Large intestine (tissue), 3 donors: ENCODE results near the gene CCDC85C. TPM values are rescaled to one million over a fixed set of nuclear protein-coding genes. Genes with fewer than 3 reads are reported as not detected.

Experiments
- DNase-seq, 2 donors: peaks; one replicate each; pipeline versions ENCODE4 v3.0.0 to v3.0.0-alpha.2; 2013
- H3K27ac ChIP-seq: one replicate; pipeline ENCODE4 v1.5.1; 2013; ENCODE audit warnings: low read length
- H3K27me3 ChIP-seq: 2 replicates; pipeline ENCODE4 v1.6.1; 2013; ENCODE audit warnings: low read length; ENCODE audit not compliant: control insufficient read depth, insufficient read depth
- H3K36me3 ChIP-seq: 2 replicates; pipeline ENCODE4 v1.6.1; 2013; ENCODE audit warnings: low read length; ENCODE audit not compliant: control insufficient read depth, insufficient read depth
- H3K4me1 ChIP-seq: one replicate; pipeline ENCODE4 v1.6.1; 2013; ENCODE audit warnings: low read length; ENCODE audit not compliant: control insufficient read depth, insufficient read depth
- H3K4me3 ChIP-seq: one replicate; pipeline ENCODE4 v1.5.1; 2013; ENCODE audit warnings: low read length
- H3K9me3 ChIP-seq: one replicate; pipeline ENCODE4 v1.6.1; 2013; ENCODE audit warnings: mild to moderate bottlenecking, low read depth, low read length, moderate library complexity; ENCODE audit not compliant: control insufficient read depth
- WGBS: methylation state at CpG from one replicate; pipeline ENCODE4 v1.1.5; 2013; ENCODE audit warnings: low lambda C conversion rate; ENCODE audit not compliant: insufficient coverage; 5-methylcytosine and 5-hydroxymethylcytosine counted together
- polyA plus RNA-seq: library from polyadenylated mRNA; unstranded; fragments of 120-200 nt; gene quantifications from one replicate; pipeline ENCODE4 v1.2.1, GENCODE V29; 2013

CCDC85C gene
- polyA plus RNA-seq, 1 donor = 28.5 TPM

GRCh38 chr14:99530407-99531155, 73.4 kb downstream of the CCDC85C start:
- no peak overlapping the region for H3K27ac ChIP-seq
- H3K4me1 ChIP-seq = peaks cover under 1% of the 10 kb centered on the region

GRCh38 chr14:99529899-99530298, 74.1 kb downstream of the CCDC85C start:
- H3K27ac ChIP-seq = no peak overlapping the region

More at GRCh38 chr14:99530407-99531155, 73.4 kb downstream of the CCDC85C start:
- peaks cover 10% of the 10 kb centered on the region for H3K36me3 ChIP-seq
- no peaks in the 10 kb centered on the region for H3K27me3 ChIP-seq
- no CpG with 5 or more reads among the region's 19 CpGs for WGBS
- no peaks in the 10 kb centered on the region for H3K9me3 ChIP-seq
- DNase-seq = no peak
- H3K4me3 ChIP-seq = no peak overlapping the region

GRCh38 chr14:99527427-99528076, 76.5 kb downstream of the CCDC85C start:
- peaks cover 5% of the 10 kb centered on the region for H3K36me3 ChIP-seq
- no peaks in the 10 kb centered on the region for H3K27me3 ChIP-seq
- no CpG with 5 or more reads among the region's 19 CpGs for WGBS
- no peak overlapping the region for H3K27ac ChIP-seq
- peaks cover 27% of the 10 kb centered on the region for H3K4me1 ChIP-seq
- H3K9me3 ChIP-seq = no peaks in the 10 kb centered on the region
- DNase-seq = no peak
- H3K4me3 ChIP-seq = no peak overlapping the region

More at GRCh38 chr14:99529899-99530298, 74.1 kb downstream of the CCDC85C start:
- WGBS = no CpG with 5 or more reads among the region's 4 CpGs
- H3K27me3 ChIP-seq = no peaks in the 10 kb centered on the region
- no peaks in the 10 kb centered on the region for H3K9me3 ChIP-seq
- H3K36me3 ChIP-seq = peaks cover 7% of the 10 kb centered on the region
- no peak overlapping the region for H3K4me3 ChIP-seq
- no peak for DNase-seq
- H3K4me1 ChIP-seq = peaks cover 7% of the 10 kb centered on the region

GRCh38 chr14:99527026-99527425, 77.0 kb downstream of the CCDC85C start:
- no peaks in the 10 kb centered on the region for H3K9me3 ChIP-seq
- WGBS = no CpG with 5 or more reads among the region's 12 CpGs
- no peak for DNase-seq
- no peak overlapping the region for H3K27ac ChIP-seq
- H3K4me1 ChIP-seq = peaks cover 29% of the 10 kb centered on the region
- H3K4me3 ChIP-seq = no peak overlapping the region
- no peaks in the 10 kb centered on the region for H3K27me3 ChIP-seq
- H3K36me3 ChIP-seq = peaks cover 5% of the 10 kb centered on the region

GRCh38 chr14:99525699-99526080, 78.3 kb downstream of the CCDC85C start:
- Histone ChIP-seq H3K4me3 (no peak overlapping the region), H3K4me1 (peaks cover 29% of the 10 kb centered on the region), H3K36me3 (peaks cover 19% of the 10 kb centered on the region), H3K9me3 (no peaks in the 10 kb centered on the region), H3K27me3 (no peaks in the 10 kb centered on the region), H3K27ac (no peak overlapping the region)
- no peak for DNase-seq
- no CpG with 5 or more reads among the region's 12 CpGs for WGBS

GRCh38 chr14:99524804-99525698, 79.0 kb downstream of the CCDC85C start:
- Histone ChIP-seq H3K36me3 (peaks cover 19% of the 10 kb centered on the region), H3K4me3 (no peak overlapping the region), H3K9me3 (no peaks in the 10 kb centered on the region), H3K27me3 (no peaks in the 10 kb centered on the region), H3K4me1 (peaks cover 29% of the 10 kb centered on the region), H3K27ac (no peak overlapping the region)
- DNase-seq = no peak
- WGBS = no CpG with 5 or more reads among the region's 17 CpGs

- no peaks in the 10 kb centered on the region for H3K27me3 ChIP-seq
- H3K27ac ChIP-seq = no peak overlapping the region
- no peaks in the 10 kb centered on the region for H3K9me3 ChIP-seq
- H3K36me3 ChIP-seq = peaks cover 20% of the 10 kb centered on the region
- H3K4me1 ChIP-seq = peaks cover 29% of the 10 kb centered on the region
- no peak for DNase-seq
- H3K4me3 ChIP-seq = no peak overlapping the region
- WGBS = no CpG with 5 or more reads among the region's 16 CpGs
Observed at GRCh38 chr14:99524091-99524661, 79.8 kb downstream of the CCDC85C start.

GRCh38 chr14:99523704-99524055, 80.3 kb downstream of the CCDC85C start:
- Histone ChIP-seq H3K9me3 (no peaks in the 10 kb centered on the region), H3K36me3 (peaks cover 20% of the 10 kb centered on the region), H3K4me3 (no peak overlapping the region), H3K27ac (no peak overlapping the region), H3K4me1 (peaks cover 29% of the 10 kb centered on the region), H3K27me3 (no peaks in the 10 kb centered on the region)
- no peak for DNase-seq
- WGBS = no CpG with 5 or more reads among the region's 5 CpGs

GRCh38 chr14:99522934-99523703, 80.9 kb downstream of the CCDC85C start:
- no peaks in the 10 kb centered on the region for H3K9me3 ChIP-seq
- no peak for DNase-seq
- H3K4me3 ChIP-seq = no peak overlapping the region
- peaks cover 31% of the 10 kb centered on the region for H3K4me1 ChIP-seq
- H3K27me3 ChIP-seq = no peaks in the 10 kb centered on the region
- WGBS = no CpG with 5 or more reads among the region's 14 CpGs
- H3K36me3 ChIP-seq = peaks cover 20% of the 10 kb centered on the region
- H3K27ac ChIP-seq = no peak overlapping the region
